GM19193 (cell line): ENCODE results near the gene RAP1GAP2.

ENCODE experiments used
- POLR2A ChIP-seq: IDR thresholded peaks from 4 replicates; pipeline ENCODE4 v1.6.1; 2011; ENCODE audit not compliant: insufficient read depth, insufficient read length; ENCODE audit errors: extremely low read depth

The RAP1GAP2 gene

DNA sequence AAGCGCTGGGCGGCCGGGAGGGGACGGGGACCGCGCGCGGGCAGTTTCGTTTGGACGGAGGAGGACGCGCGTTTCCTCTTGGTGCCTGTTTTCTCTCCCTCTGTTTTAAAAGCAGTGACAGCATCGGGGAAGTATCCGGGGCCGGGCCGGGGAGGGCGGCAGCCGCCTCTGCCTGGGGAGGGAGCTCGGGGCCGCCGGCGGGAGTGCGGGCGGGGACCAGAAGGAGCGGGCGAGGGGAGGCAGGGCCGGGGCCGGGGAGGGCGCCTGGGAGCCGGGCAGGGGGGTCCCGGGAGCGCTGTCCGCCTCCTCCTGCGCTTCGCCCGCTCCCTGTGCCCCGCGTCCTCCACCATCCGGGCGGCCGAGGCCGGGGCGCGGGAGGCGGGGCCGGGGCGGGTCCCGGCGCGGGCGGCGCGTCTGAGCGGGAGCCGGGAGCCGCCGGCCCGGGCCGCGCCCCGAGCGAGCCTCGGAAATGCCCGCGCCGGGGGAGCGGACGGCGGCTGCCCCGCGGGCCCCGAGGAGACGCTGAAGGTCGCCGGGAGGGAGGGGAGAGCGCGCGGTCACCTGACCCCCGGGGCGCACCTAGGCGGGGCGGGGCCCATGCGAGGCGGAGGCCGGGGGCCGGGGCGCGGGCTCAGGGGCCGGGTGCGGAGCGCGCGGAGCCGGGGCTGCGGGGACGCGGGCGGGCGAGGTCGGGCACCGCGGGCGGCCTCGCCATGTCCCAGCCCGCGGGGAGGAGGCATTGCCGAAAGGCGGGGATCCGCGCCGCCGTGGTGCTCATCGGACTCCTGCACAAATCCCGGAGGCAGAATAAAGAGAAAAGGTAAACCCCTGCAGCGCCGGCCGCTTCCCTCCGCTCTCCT, 57.3 kb downstream of the RAP1GAP2 start:
- TF ChIP-seq POLR2A = no peak

- TF ChIP-seq POLR2A = no peak
These were observed 58.2 kb downstream of the RAP1GAP2 start for GRCh38 chr17:2854143-2855055.

DNA sequence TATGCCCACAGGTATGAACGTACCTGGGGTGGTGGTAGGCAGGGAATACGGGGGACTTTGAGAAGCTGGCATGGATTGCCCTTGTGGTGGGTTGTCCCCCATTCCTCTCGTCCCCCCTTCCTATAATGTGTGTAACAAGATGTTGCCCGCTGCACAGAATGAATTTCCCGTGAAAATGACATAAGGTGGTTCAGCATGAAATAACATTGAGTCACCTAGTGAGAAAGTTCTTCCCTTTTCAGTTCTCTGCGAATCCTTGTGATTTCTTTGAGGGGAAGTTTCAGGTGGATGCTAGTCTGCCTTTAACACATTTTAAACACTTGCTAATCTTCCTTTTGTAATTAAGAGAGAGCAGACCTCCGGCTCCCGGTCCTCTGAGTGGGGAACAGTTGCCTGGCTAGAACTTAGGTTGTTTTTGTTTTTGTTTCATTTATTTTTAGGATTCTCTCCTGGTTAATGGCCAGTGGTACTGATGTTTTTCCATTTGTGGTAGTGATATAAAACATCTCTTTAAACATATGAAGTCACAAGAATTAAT, 58.9 kb downstream of the RAP1GAP2 start:
- no peak for TF ChIP-seq POLR2A

DNA sequence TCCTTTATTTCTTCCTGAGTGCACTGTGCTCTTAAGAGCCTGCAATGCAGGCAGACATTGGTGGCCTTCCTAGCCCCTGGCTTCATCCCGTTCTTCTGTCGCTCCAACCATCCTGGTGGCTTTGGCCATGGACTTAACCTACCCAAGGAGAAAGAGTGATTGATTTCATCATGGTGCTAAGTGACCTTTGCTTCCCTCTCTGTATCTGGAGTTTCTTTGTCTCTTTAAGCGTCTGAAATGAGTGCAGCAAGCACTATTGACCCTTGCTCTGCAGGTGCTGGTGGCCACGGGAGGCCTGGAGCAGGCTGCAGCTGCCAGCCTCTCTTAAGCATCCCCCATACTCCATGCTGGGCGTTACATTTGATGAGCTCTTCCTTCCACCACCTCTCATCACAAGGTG, 60.5 kb downstream of the RAP1GAP2 start:
- TF ChIP-seq POLR2A = no peak

GRCh38 chr17:2860045-2860444, 63.8 kb downstream of the RAP1GAP2 start:
- no peak for TF ChIP-seq POLR2A

- TF ChIP-seq POLR2A = no peak
These were observed 64.6 kb downstream of the RAP1GAP2 start for GRCh38 chr17:2860883-2861282.

DNA sequence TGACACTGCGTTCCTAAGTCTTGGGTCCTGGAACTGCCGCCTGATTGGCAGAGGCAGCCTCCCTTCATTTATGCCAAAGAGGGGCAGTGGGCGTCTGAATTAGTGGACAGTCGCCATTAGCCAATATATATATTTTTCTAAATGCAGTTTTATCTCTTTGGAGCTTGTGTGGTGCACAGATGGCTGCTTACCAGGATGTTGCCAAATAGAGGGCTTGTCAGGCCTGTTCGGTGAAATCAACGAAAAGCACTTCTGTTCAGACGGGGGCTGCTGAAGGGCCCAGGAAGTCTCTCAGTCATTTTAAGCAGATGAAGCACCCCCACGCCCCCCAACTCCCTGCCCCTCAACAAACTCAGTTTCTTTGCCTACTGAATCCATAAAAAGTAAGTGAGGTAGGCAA, 66.0 kb downstream of the RAP1GAP2 start:
- no peak for TF ChIP-seq POLR2A

DNA sequence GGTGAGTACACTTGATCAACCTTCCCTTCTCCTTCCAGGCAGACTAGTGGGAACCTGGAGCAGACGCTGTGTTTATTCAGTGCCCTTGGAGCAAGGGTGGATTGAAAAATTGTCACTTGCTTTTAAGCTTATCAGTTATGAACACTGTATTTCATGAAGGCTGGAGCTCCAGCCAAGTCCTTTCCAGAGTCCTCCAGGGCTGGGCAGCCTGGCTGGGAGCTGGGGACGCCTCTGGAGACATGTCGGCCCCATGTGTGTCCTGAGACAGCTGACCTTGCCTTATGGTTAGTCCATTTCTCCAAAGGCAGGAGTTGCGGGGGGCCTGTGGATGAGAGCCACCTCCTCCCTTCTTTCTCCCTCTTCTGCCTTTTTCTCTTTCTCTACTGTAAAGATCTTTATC, 67.0 kb downstream of the RAP1GAP2 start:
- TF ChIP-seq POLR2A = no peak

DNA sequence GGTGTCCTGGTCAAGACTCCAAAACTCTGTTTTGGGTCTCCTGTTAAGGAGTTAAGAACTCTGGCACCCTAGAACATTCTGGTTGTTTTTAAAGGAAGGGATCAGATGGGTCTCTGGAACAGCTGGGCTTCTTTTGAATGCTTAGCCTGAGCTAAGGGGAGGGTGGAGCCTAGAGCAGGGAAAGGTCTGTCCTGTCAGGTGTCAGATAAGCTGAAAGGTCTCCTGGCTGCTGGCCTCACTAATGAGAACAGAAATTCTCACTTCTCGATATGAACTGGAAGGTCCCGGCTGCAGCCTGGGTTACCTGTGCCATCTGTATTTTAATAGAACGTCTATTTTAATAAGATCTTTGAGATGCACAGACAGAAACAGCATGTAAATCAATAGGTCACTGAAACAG, 69.0 kb downstream of the RAP1GAP2 start:
- no peak for TF ChIP-seq POLR2A

- TF ChIP-seq POLR2A = no peak
These were observed 71.5 kb downstream of the RAP1GAP2 start for GRCh38 chr17:2867441-2868424.

- TF ChIP-seq POLR2A = no peak
These were observed 73.4 kb downstream of the RAP1GAP2 start for GRCh38 chr17:2869604-2870003.

DNA sequence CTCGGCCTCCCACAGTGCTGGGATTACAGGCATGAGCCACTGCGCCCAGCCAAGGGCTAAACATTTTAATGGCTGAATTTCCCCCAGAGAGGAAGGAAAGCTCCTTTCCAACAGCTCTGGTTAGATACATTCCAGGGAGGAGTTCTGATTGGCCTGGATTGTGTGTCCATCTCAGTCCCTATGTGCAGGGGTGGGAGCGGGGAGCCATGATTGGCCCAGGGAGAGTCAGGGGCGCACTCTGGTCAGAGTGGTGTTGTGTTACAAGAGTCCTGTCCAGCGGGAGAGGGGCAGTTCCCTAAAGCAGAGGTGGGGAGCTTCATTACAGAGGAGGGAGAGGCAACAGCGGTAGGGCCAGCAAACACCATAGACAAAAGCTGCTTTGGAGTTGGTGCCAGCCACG, 75.0 kb downstream of the RAP1GAP2 start:
- no peak for TF ChIP-seq POLR2A

DNA sequence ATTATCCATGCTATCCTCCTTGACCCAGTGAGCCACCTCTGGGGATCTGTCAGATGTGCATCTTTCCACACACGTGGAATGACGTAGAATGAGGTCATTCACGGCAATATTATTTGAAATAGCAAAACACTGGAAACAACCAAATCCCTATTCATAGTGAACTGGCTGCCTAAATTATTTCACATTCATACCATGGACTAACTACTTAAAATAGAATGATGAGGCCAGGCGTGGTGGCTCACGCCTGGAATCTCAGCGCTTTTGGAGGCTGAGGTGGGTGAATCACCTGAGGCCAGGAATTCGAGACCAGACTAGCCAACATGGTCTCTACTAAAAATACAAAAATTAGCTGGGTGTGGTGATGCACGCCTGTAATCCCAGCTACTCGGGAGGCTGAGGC, 75.5 kb downstream of the RAP1GAP2 start:
- TF ChIP-seq POLR2A = no peak

DNA sequence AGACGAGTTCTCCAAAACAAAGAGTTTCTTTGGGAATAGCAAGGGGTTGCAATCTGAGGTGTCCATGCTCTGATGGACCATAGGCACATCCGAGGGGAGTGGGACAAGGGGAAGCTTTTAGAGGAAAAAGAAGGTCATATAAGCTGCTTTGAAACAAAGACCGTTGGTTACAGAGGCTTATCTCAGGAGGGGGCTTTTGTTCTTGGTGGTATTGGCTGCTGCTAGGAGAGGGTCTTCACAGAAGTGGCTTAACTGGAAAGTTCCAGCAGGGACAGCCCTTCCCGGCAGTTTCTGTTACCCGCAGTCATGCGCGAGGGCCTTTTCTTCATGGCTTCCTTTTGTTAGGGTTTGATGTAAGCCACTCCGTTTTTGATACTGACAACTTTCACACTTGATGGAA, 76.0 kb downstream of the RAP1GAP2 start:
- TF ChIP-seq POLR2A = no peak
